GM10266 (cell line): Measurements from ENCODE around the gene PKHD1.

Experiments used
- DNase-seq: peaks from one replicate; pipeline ENCODE4 v3.0.0; 2012; ENCODE audit errors: extremely low spot score
- CTCF ChIP-seq: IDR thresholded peaks from 2 replicates; pipeline ENCODE4 v1.5.1; 2012; ENCODE audit warnings: mild to moderate bottlenecking, low read depth; ENCODE audit not compliant: control insufficient read depth, insufficient read depth; ENCODE audit errors: missing control alignments

Gene PKHD1

DNA sequence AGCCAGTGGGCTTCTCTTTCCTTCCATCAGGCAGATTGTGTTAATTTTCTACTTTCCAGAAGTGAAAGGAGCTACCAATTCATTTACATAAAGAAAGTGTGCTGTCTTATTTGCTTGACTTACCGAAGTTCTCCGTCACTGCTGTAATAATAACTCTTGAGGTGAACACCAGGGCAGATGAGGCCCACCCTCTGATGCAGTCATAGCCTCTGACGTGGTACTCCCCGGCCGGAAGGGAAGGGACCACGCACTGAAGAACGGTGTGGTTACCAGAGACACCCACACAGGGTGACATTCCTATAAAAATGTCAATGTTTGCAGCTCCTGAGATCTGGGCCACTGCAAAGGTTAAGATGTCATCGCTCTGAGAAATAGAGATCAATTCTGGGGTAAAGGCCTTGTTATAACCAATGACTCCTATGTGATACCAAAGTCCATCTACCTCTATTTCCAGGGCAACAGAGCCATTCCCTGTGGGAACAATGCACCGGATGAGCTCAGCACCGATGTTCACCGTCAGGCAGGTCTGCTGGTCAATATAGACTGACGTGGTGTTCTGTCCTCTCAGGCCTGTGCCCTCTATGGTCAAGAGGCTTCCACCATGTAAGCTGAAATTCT is 62.9 kb downstream of the PKHD1 start:
- no peak for TF ChIP-seq CTCF
- DNase-seq, result no peak

DNA sequence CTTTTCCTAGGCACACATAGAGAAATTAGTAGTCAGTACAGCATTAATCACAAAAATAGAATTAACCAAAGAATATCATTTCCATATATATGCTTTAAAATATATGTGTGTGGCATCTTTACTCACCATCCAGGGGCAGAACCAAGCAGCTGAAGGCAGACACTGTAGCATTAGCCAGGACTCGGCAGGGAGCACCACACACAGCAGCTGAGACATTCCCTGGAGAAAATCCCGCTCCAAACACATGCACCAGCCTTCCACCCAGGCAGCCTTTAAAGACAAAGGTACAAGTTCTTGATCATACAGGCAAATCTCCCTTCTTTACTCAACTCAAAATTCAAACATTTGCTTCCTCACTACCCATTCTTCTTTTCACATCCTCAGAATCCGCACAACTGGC is 64.7 kb downstream of the PKHD1 start:
- no peak for TF ChIP-seq CTCF
- DNase-seq, result no peak

- peak; percentile 66 for TF ChIP-seq CTCF
- no peak for DNase-seq
Measured at GRCh38 chr6:52020945-52021570, 66.4 kb downstream of the PKHD1 start.

DNA sequence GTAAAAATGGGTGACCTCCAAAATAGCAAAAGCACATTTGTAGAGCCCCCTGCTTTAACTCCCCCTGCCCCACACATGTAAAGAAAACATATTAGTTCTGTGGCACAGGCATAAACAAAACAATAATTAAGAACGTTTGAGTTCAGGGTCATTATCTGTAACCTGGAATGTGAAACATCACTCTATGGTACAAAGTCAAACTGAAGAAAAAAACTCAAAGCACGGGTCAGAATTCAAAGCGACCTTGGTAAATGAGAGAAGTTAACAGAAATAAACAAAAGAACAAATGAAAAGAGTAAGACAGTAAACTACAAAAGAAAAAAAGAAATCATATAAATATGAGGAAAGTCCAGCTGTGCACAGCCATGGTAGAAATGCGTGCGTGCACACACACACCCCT is 67.5 kb downstream of the PKHD1 start:
- no peak for DNase-seq
- TF ChIP-seq CTCF, result no peak

DNA sequence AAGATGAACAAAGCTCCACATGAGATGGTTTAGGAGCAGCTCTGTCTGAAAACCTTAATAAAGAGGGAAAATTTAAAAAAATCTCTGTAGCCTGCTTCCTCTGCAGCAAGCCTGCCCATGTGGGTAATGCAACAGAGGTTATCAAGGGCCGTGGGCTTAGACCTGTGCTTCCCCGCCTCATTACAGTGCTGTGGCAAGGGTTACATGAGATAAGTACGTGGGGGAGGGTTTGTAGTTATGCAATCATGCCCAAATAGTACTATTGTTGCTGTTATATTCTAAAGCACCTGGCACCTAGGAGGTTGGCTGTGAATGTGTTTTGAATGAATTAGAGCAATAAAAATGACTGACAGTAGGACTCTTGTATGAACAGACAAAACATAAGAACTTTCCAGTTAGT is 68.3 kb downstream of the PKHD1 start:
- no peak for DNase-seq
- no peak for TF ChIP-seq CTCF

GRCh38 chr6:52016915-52017748 is 70.3 kb downstream of the PKHD1 start:
- DNase-seq, result no peak
- no peak for TF ChIP-seq CTCF

GRCh38 chr6:52015953-52016352 is 71.5 kb downstream of the PKHD1 start:
- TF ChIP-seq CTCF, result no peak
- DNase-seq, result no peak
